D721Med (cell line): ENCODE data around the gene BCAR3.
"Not testable (repeated sequence)": the region's sequence is repeated elsewhere in the genome, so short reads cannot be mapped to it uniquely, and the experiment has no call there.

Experiments used
- DNase-seq: peaks from one replicate; pipeline ENCODE4 v3.0.0; 2011; ENCODE audit warnings: low spot score; ENCODE audit not compliant: insufficient read length
- FAIRE-seq: peaks from 2 replicates; lab custom pipeline; 2011; peaks lifted over from hg19 to GRCh38; lab: Jason Lieb, UNC
- CTCF ChIP-seq: IDR thresholded peaks from 2 replicates; pipeline ENCODE4 v1.5.1; 2012; ENCODE audit warnings: mild to moderate bottlenecking, control low read depth; ENCODE audit not compliant: insufficient read depth; ENCODE audit errors: missing control alignments

BCAR3 gene

DNA sequence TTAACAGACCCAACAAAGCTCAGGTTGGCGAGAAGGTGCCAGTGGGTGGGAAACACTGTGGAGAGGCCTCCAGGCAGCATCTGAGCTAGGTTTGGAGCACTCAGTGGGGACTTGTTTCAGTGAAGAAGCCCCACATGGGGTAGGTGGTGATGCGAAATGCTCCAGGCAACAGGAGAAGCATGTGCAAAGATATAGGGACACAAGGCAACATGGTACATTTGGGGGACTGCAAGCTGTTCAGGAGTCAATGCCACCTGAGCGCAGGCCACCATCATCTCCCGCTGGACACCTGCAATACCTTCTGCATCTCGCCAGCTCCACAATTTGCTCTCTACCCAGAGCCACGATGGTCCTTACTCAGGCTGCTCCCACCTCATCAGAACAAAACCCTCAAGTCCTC is 28.0 kb downstream of the BCAR3 start:
- FAIRE-seq (no peak), DNase-seq (no peak)
- TF ChIP-seq CTCF: no peak

GRCh38 chr1:93652323-93652949 is 29.2 kb downstream of the BCAR3 start:
- DNase-seq: no peak
- FAIRE-seq: no peak
- TF ChIP-seq CTCF: no peak

DNA sequence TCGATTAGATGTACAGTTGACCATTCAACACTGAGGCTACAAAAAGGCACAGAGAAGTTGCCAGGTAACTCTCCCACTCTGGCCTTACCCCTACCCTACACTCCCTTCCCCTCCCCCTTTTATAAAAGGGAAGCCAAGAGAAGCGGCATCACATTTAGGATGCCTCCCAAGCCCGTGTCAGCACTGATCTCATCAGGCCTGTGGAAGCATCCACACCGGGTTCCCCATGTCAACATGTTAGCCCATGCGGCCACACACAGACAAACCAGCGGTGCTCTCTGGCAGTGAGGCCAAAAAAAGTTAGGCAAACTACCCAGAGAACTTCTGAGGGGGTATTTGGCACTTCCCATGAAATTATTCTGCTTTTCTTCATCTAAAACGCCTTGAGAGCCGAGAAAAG is 29.9 kb downstream of the BCAR3 start:
- FAIRE-seq (no peak), DNase-seq (no peak)
- no peak for TF ChIP-seq CTCF

DNA sequence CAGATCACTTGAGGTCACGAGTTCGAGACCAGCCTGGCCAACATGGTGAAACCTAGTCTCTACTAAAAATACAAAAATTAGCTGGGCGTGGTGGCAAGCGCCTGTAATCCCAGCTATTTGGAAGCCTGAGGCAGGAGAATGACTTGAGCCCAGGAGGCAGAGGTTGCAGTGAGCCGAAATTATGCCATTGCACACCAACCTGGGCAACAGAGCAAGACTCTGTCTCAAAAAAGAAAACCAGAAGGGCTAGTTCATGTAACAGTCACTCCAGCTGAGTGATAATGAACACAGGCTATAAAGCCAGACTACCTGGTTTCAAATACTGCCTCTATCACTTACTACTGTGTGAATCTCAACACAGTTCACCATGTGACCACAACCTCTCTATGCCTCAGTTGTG is 31.5 kb downstream of the BCAR3 start:
- DNase-seq, FAIRE-seq: not testable (repeated sequence)

DNA sequence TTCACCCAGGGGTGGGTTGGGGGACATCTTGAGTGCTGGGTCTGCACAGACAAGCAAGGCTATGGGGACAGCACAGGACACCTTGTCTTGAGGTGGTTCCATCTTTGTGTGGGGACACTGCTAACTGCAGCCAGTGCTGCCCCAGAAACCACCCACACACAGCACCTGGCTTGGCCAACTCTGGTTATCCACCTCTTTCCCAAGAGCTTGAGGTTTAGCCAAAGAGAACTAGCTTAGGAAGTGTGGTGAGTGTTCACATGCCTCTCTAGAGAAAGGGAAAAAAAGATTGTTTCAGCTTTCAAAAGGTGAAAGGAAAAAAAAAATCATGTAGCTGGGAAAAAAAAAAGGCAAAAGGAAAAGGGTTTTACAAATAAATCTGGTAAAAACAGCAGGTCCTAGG is 32.4 kb downstream of the BCAR3 start:
- TF ChIP-seq CTCF: no peak
- FAIRE-seq (no peak), DNase-seq (no peak)

DNA sequence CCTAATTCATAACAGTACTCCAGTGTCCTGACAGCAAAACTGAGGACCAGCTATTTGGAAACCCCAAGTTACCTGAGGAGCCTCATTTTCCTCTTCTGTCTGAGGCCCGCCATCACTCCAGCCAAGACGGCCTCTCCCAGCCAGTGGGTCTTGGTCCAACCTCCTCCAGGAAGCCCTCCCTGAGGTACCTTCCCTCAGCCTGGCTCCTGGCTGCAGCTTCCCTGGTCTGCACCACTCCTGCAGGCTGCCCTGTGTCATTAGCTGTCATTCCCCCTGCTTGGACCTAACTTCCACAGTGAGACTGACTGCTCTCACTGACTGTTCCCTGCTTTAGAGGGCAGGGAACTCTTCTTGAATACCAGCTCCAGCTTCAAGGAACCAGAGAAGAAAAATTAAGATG is 33.0 kb downstream of the BCAR3 start:
- no peak for DNase-seq
- no peak for TF ChIP-seq CTCF
- no peak for FAIRE-seq

- TF ChIP-seq CTCF: no peak
- no peak for FAIRE-seq
- DNase-seq: no peak
Observed at GRCh38 chr1:93641527-93641926, 40.1 kb downstream of the BCAR3 start.
